HG02571 (cell line): Measurements from ENCODE around the gene HDAC4.

Experiments
- ATAC-seq: cut with Tn5 transposase; IDR thresholded peaks from one replicate; pipeline ENCODE4 v1.9.1; 2021; ENCODE audit warnings: mild to moderate bottlenecking, moderate library complexity; ENCODE audit not compliant: unreplicated experiment

Gene HDAC4

GRCh38 chr2:239116456-239117246 is 284.2 kb downstream of the HDAC4 start:
- ATAC-seq: no peak

GRCh38 chr2:239115616-239116015 is 285.2 kb downstream of the HDAC4 start:
- ATAC-seq: no peak

GRCh38 chr2:239114616-239115265 is 286.1 kb downstream of the HDAC4 start:
- ATAC-seq: no peak

GRCh38 chr2:239114119-239114581 is 286.7 kb downstream of the HDAC4 start:
- no peak for ATAC-seq

- ATAC-seq: no peak
These were observed 287.2 kb downstream of the HDAC4 start for GRCh38 chr2:239113615-239114014.

- no peak for ATAC-seq
These were observed 287.6 kb downstream of the HDAC4 start for GRCh38 chr2:239113171-239113570.

- ATAC-seq: no peak
These were observed 288.6 kb downstream of the HDAC4 start for GRCh38 chr2:239112127-239112774.

GRCh38 chr2:239111401-239112100 is 289.3 kb downstream of the HDAC4 start:
- no peak for ATAC-seq

GRCh38 chr2:239110595-239111048 is 290.2 kb downstream of the HDAC4 start:
- ATAC-seq: no peak

- ATAC-seq: no peak
These were observed 290.8 kb downstream of the HDAC4 start for GRCh38 chr2:239109928-239110545.

GRCh38 chr2:239109041-239109927 is 291.5 kb downstream of the HDAC4 start:
- no peak for ATAC-seq

- ATAC-seq: no peak
These were observed 292.4 kb downstream of the HDAC4 start for GRCh38 chr2:239108459-239108858.

- ATAC-seq: no peak
These were observed 292.9 kb downstream of the HDAC4 start for GRCh38 chr2:239107936-239108335.

GRCh38 chr2:239106966-239107365 is 293.9 kb downstream of the HDAC4 start:
- no peak for ATAC-seq

- ATAC-seq: no peak
These were observed 294.4 kb downstream of the HDAC4 start for GRCh38 chr2:239106314-239106908.

GRCh38 chr2:239105234-239105633 is 295.6 kb downstream of the HDAC4 start:
- no peak for ATAC-seq

GRCh38 chr2:239104800-239105199 is 296.0 kb downstream of the HDAC4 start:
- no peak for ATAC-seq

GRCh38 chr2:239103125-239104098 is 297.4 kb downstream of the HDAC4 start:
- no peak for ATAC-seq
